ENCODE data around the gene HHATL.

- TF ChIP-seq CTCF (IDR thresholded peaks at IDR 0.05) = no peak
- no peak for TF ChIP-seq POLR2A (IDR thresholded peaks at IDR 0.05)
- no peak for TF ChIP-seq POLR2AphosphoS5 (IDR thresholded peaks at IDR 0.05)
Observed at GRCh38 chr3:42691816-42692666, 10.6 kb downstream of the HHATL start.
